ENCODE results near the gene EPHX1.

GRCh38 chr1:225882694-225883615 is 73.0 kb downstream of the EPHX1 start:
- peak in 1 of 3 donors; percentile 5 for TF ChIP-seq CTCF (IDR thresholded peaks at IDR 0.05)
- TF ChIP-seq POLR2A (IDR thresholded peaks at IDR 0.05), result no peak

Measured in breast epithelium (tissue), 3 donors.